Common myeloid progenitor, CD34-positive (primary cell): ENCODE measurements around the gene DGKQ.
A peak's percentile ranks its signal among the peaks of the same experiment; 100 is the strongest.

ENCODE experiments used
- CTCF ChIA-PET: fragments of 350-600 bp; sonication (Branson Sonifier 250); formaldehyde crosslinking; loops from one replicate; lab custom pipeline; 2021; ENCODE audit warnings: antibody characterized with exemption; lab: Charles Lee
- POLR2A ChIA-PET: fragments of 350-600 bp; sonication (Branson Sonifier 250); formaldehyde crosslinking; loops from one replicate; lab custom pipeline; 2021; ENCODE audit warnings: antibody characterized with exemption; lab: Charles Lee
- DNase-seq, 3 donors: peaks; one replicate each; pipeline versions ENCODE4 v3.0.0 to v3.0.0-alpha.2; 2013
- H3K27ac ChIP-seq, 2 experiments: 1 replicate in 1 of 2; 2 replicates in 1 of 2; pipeline ENCODE4 v1.7.0; 2013; ENCODE audit warnings: inconsistent platforms in 2 of 2, low read length in 2 of 2, mild to moderate bottlenecking in 2 of 2, low read depth in 1 of 2, moderate library complexity in 1 of 2; ENCODE audit not compliant: severe bottlenecking in 2 of 2, insufficient read depth in 1 of 2, poor library complexity in 1 of 2
- H3K27me3 ChIP-seq, 5 experiments: replicated peaks in 2 of 5; 1 replicate in 3 of 5; 2 replicates in 2 of 5; pipeline versions ENCODE4 v1.6.1 to v1.7.0; 2013; ENCODE audit warnings: low read length in 4 of 5, mild to moderate bottlenecking in 2 of 5, moderate library complexity in 2 of 5, inconsistent platforms in 1 of 5; ENCODE audit not compliant: insufficient read depth in 5 of 5, control insufficient read depth in 4 of 5
- H3K36me3 ChIP-seq, 4 experiments: 1 replicate in 2 of 4; 2 replicates in 2 of 4; pipeline versions ENCODE4 v1.6.1 to v1.7.0; 2013; ENCODE audit warnings: low read length in 3 of 4, control low read depth in 1 of 4, mild to moderate bottlenecking in 1 of 4; ENCODE audit not compliant: control insufficient read depth in 4 of 4, insufficient read depth in 4 of 4
- H3K4me1 ChIP-seq, 4 experiments: 1 replicate in 3 of 4; 2 replicates in 1 of 4; pipeline versions ENCODE4 v1.6.1 to v1.7.1; 2013; ENCODE audit warnings: low read length in 3 of 4, mild to moderate bottlenecking in 3 of 4, control low read depth in 1 of 4, inconsistent platforms in 1 of 4, moderate library complexity in 1 of 4; ENCODE audit not compliant: control insufficient read depth in 4 of 4, insufficient read depth in 4 of 4; ENCODE audit errors: control extremely low read depth in 1 of 4
- H3K4me3 ChIP-seq, 7 experiments: 1 replicate in 4 of 7; 2 replicates in 3 of 7; pipeline versions ENCODE4 v1.5.1 to v1.7.0; 2013; ENCODE audit warnings: mild to moderate bottlenecking in 7 of 7, low read length in 6 of 7, moderate library complexity in 6 of 7, inconsistent platforms in 2 of 7, low read depth in 2 of 7, control low read depth in 1 of 7; ENCODE audit not compliant: insufficient read depth in 4 of 7, control insufficient read depth in 1 of 7; ENCODE audit errors: extremely low read depth in 1 of 7
- H3K9me3 ChIP-seq, 5 experiments: 1 replicate in 4 of 5; 2 replicates in 1 of 5; pipeline versions ENCODE4 v1.6.1 to v1.7.1; 2013; ENCODE audit warnings: low read length in 4 of 5, mild to moderate bottlenecking in 2 of 5, inconsistent platforms in 1 of 5, low read depth in 1 of 5, moderate library complexity in 1 of 5; ENCODE audit not compliant: control insufficient read depth in 4 of 5, insufficient read depth in 2 of 5; ENCODE audit errors: control extremely low read depth in 1 of 5
- WGBS: methylation state at CpG from one replicate; pipeline ENCODE4 v1.1.5; 2013; ENCODE audit not compliant: insufficient coverage; 5-methylcytosine and 5-hydroxymethylcytosine counted together

Gene DGKQ

DNA sequence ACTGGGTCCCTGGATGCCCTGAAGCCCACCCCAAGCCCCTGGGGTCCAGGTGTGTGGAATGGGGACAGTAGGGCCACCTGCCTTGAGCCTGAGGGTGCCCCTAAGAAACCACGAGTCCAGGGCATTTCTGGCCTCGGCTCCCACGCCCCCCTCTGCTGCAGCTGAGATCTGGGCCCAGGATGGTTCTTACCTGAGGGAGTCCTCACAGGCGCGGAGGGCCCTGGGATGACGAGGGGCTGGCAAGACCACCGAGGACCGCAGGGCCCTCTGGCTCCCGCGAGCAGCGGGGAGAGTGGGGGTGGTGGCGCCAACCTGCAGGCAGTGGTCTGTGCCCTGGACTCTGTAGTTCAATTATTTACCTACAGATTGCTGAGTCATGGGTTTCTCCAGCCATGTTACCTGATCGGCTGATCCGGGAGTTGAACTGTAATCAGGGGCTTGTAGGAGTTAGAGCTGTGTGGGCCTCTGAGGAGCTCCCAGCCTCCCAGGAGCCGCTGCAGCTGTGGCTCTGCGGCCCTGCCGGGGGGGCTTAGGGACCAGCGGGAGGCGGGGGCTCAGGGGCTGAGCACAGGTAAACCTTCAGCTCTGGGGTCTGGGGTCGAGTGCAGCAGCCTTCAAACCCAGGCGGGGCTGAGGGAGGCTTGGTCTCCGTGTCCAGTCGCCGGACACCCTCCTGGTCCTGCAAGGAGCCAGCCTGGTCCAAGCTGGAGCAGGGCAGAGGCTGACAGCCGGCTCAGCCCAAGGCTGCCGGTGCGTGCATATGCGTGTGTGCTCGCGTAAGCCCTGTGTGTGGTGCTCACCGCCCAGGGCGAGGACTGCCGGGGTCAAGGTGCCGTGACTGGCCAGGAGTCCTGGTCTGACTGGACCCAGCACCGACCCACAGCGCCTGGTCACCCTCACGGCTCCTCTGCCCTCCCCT, 20.0 kb upstream of the DGKQ start, which contains the start of gene SLC26A1:
SLC26A1 (minus strand) TSS at position 294 of the 919 bp plus-strand sequence. CDS start 1,701 bp downstream, outside the sequence.
- H3K4me3 ChIP-seq: no peak within 1 kb of the TSS
- H3K9me3 ChIP-seq: no peaks in the 10 kb centered on the region
- H3K4me1 ChIP-seq: peaks cover 0 to 11% (median 7%) of the 10 kb centered on the region in 4 experiments
- ChIA-PET CTCF (no interaction called here), POLR2A (interaction anchor here (0.6 kb wide), 1 partner anchor 187 kb away, joined by 3 read pairs; no protein-coding TSS in a partner anchor)
- no peak for DNase-seq
- H3K27me3 ChIP-seq: peaks cover 0 to 30% (median 10%) of the 10 kb centered on the region in 5 experiments
- H3K36me3 ChIP-seq: peaks cover 0 to 26% (median 13%) of the 10 kb centered on the region in 4 experiments
- H3K27ac ChIP-seq: peak within 1 kb of the TSS in 1 of 2 experiments; percentile 66
- WGBS: 95% methylated on average over 27 of the region's 37 CpGs

DNA sequence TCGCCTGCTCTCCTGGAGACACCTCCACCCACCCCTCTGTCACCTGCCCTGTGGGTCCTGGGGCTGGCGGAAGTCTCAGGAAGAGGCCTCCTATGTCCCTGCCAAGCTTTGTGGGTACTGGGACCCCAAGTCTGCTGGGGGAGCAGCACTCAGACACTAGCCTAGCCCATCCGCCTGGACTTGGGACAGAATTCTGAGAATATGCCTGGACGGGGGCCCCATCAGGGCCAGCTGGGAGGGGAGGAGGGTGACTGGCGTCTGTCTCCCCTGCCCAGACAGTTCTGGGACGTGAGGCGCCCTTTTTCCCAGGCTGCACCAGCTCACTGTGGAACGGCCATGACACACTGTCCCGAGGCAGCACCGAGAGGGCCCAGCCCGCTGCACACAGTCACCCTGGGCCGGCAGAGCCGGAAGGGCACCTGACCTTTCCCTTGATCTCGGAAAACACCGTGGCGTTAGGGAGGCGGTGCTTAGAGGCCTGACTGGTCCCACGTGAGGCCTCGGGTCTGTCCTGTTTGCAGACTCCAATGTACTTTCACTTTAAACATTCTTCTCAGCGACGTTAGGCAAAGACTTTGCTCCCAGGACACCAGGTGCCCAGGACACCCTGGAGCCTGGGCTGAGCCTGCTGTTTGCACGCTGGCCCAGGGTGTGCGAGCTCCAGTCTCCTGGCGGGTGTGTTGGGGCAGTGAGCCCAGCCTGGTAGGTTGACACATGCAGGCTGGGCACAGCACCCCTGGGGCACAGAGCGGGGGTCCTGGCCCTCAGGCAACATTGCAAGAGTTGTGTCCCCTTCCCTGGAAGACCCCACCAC, 19.1 kb upstream of the DGKQ start:
- 95% methylated on average over 22 of the region's 25 CpGs for WGBS
- DNase-seq: no peak
- Histone ChIP-seq H3K4me1 (peaks cover 0 to 13% (median 8%) of the 10 kb centered on the region in 4 experiments), H3K27me3 (peaks cover 0 to 21% (median 7%) of the 10 kb centered on the region in 5 experiments), H3K9me3 (no peaks in the 10 kb centered on the region), H3K4me3 (no peak overlapping the region), H3K27ac (peak overlapping the region in 1 of 2 experiments; percentile 66), H3K36me3 (peaks cover 0 to 26% (median 13%) of the 10 kb centered on the region in 4 experiments)
- POLR2A ChIA-PET: no interaction called here
- CTCF ChIA-PET: interaction anchor here (0.6 kb wide), 1 partner anchor 190 kb away, joined by 3 read pairs; no protein-coding TSS in a partner anchor

DNA sequence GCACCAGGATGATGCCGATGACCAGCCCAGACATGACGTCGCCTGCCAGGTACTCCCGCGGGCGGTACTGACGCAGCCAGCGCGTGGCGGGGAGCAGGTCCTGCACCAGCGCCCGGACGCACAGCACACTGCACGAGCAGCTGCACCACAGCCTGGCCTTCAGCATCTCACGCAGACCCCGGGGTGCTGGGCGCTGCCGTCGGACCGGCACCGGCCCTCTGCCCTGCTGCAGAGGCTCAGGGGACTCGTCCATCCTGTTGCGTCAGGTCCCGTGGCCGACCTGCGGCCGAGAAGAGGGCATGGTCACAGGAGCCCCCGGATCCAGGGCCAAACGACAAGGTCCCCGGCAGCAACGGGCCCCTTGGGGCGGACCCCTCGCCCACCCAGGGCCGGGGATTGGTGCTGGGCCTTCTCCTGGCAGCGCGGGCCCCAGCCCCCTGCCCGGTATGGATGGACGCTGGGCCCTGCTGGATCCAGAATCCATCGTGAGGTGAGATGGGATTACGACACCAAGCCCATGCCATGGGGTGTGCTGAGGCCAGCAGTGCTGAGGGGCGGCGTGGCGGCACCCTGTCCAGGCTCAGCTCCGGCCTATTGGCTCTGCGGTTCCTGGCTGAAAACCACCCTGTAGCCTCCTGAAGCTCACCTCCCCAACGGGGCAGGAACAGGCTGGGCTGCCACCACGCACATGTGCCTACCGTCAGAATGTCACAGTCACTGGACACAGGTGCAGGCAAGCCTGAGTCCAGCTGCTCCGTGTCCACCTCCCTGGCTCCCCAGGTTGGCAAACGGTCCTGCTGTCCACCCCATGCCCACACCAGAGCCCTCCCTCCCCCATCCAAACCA, 18.3 kb upstream of the DGKQ start:
- H3K27me3 ChIP-seq: peaks cover 0 to 14% (median 7%) of the 10 kb centered on the region in 5 experiments
- no peak overlapping the region for H3K4me3 ChIP-seq
- ChIA-PET POLR2A (no interaction called here), CTCF (interaction anchor here (0.6 kb wide), 1 partner anchor 189 kb away, joined by 3 read pairs; no protein-coding TSS in a partner anchor)
- H3K27ac ChIP-seq: peak overlapping the region in 1 of 2 experiments; percentile 66
- DNase-seq: no peak
- H3K4me1 ChIP-seq: peaks cover 0 to 13% (median 8%) of the 10 kb centered on the region in 4 experiments
- H3K36me3 ChIP-seq: peaks cover 0 to 26% (median 13%) of the 10 kb centered on the region in 4 experiments
- no peaks in the 10 kb centered on the region for H3K9me3 ChIP-seq
- 97% methylated on average over 48 of the region's 50 CpGs for WGBS

DNA sequence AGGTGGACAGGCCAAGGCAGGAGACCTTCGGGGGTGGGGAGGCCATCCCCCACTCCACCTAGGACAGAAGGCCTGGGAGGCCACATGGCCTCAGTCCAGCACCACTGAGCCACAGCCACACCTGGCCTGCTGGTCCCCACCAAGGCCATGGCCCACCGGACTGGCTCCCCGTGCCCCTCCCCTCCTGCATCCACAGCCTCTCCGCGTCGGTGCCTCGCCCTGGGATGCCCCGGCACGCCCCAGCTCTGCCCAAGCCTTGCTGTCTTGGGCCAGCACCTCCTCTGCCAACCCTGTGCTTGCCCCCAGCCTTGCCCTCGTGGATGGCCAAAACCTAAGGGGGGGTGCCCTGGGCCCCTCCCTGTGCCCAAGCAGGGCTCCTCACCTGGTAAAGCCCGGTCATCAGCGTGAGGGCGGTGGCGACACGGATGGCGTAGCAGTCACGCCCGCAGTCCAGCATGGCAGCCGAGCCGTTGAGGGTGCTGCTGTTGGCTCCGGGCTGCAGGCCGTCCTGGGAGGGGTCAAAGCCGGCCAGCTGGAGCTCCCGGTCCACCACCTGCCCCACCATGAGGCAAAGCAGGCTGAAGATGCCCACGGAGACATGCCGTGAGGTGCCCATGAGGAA, 17.5 kb upstream of the DGKQ start:
- H3K27ac ChIP-seq: no peak overlapping the region
- 94% methylated on average over 22 of the region's 26 CpGs for WGBS
- ChIA-PET POLR2A (no interaction called here), CTCF (no interaction called here)
- peaks cover 0 to 26% (median 13%) of the 10 kb centered on the region in 4 experiments for H3K36me3 ChIP-seq
- peaks cover 0 to 6% (median 2%) of the 10 kb centered on the region in 5 experiments for H3K27me3 ChIP-seq
- H3K9me3 ChIP-seq: no peaks in the 10 kb centered on the region
- no peak for DNase-seq
- H3K4me3 ChIP-seq: no peak overlapping the region
- H3K4me1 ChIP-seq: peaks cover 6 to 20% (median 16%) of the 10 kb centered on the region in 4 experiments

DNA sequence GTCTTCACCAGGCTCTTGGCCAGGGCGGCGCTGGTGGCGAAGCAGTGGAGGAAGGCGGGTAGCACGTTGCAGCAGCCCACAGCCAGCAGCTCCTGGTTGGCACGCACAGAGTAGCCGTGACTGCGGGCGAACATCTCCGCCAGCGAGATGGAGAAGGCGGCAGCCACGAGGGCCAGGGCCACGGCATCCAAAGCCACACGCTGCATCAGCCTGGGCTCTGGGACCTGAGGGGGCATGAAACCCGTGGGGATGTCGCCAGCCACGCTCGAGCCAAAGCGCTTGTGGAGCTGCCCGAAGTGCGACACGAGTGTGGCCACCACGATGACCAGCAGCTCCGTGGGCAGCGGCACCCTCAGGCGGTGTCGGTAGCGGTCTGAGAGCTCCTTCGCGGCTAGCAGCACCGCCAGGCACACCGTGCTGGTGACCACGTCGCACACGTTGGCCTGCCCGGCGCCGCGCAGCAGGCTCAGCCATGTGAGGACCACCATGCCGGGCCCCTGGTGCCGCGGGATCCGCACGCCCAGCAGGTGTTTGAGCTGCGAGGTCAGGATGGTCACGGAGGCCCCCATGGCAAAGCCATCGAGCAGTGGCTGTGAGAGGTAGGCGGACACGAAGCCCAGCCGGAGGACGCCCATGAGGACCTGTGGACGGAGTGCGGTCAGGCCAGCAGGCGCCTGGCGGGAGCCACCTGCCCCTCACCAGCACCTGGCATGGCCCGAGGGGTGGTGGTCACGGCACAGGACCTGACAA, 16.5 kb upstream of the DGKQ start:
- H3K4me3 ChIP-seq: no peak overlapping the region
- H3K36me3 ChIP-seq: peaks cover 0 to 26% (median 13%) of the 10 kb centered on the region in 4 experiments
- WGBS: 95% methylated on average over 53 of the region's 58 CpGs
- DNase-seq: no peak
- no peak overlapping the region for H3K27ac ChIP-seq
- H3K4me1 ChIP-seq: peaks cover 6 to 27% (median 26%) of the 10 kb centered on the region in 4 experiments
- ChIA-PET POLR2A (no interaction called here), CTCF (no interaction called here)
- H3K27me3 ChIP-seq: no peaks in the 10 kb centered on the region
- no peaks in the 10 kb centered on the region for H3K9me3 ChIP-seq
